KMS-11 (cell line): ENCODE data around the gene FOLH1.
"Not testable (repeated sequence)": the region's sequence is repeated elsewhere in the genome, so short reads cannot be mapped to it uniquely, and the experiment has no call there.

ENCODE experiments used
- H2AFZ ChIP-seq: fragments of 200-600 bp; sonication (generic); 2 replicates; pipeline ENCODE4 v1.6.1; 2016; ENCODE audit warnings: antibody characterized with exemption, mixed run types, low read depth
- H3K27ac ChIP-seq: fragments of 200-600 bp; sonication (generic); 2 replicates; pipeline ENCODE4 v1.6.1; 2016; ENCODE audit warnings: mild to moderate bottlenecking, mixed run types
- H3K27me3 ChIP-seq: fragments of 200-600 bp; sonication (generic); 2 replicates; pipeline ENCODE4 v1.6.1; 2017; ENCODE audit warnings: mild to moderate bottlenecking, low read depth, mixed run types, moderate library complexity; ENCODE audit not compliant: insufficient read depth
- H3K36me3 ChIP-seq: fragments of 200-600 bp; sonication (generic); 2 replicates; pipeline ENCODE4 v1.6.1; 2017; ENCODE audit warnings: mild to moderate bottlenecking, mixed run types; ENCODE audit not compliant: insufficient read depth
- H3K4me1 ChIP-seq: fragments of 200-600 bp; sonication (generic); 2 replicates; pipeline ENCODE4 v1.6.1; 2016; ENCODE audit warnings: mild to moderate bottlenecking, low read depth, mixed run types; ENCODE audit not compliant: poor library complexity, severe bottlenecking
- H3K4me2 ChIP-seq: fragments of 200-600 bp; sonication (generic); 2 replicates; pipeline ENCODE4 v1.7.0; 2016; ENCODE audit warnings: mild to moderate bottlenecking, mixed run types
- H3K4me3 ChIP-seq: fragments of 200-600 bp; sonication (generic); IDR thresholded peaks from 2 replicates; pipeline ENCODE4 v1.6.1; 2017; ENCODE audit warnings: low read depth, low read length, mixed read lengths; ENCODE audit not compliant: insufficient read depth
- H3K79me2 ChIP-seq: fragments of 200-600 bp; sonication (generic); 2 replicates; pipeline ENCODE4 v1.6.1; 2016; ENCODE audit warnings: low read depth, mixed run types; ENCODE audit not compliant: insufficient read depth
- H3K9ac ChIP-seq: fragments of 200-600 bp; sonication (generic); 2 replicates; pipeline ENCODE4 v1.6.1; 2016; ENCODE audit warnings: mild to moderate bottlenecking, mixed run types
- H4K20me1 ChIP-seq: fragments of 200-600 bp; sonication (generic); 2 replicates; pipeline ENCODE4 v1.6.1; 2016; ENCODE audit warnings: mild to moderate bottlenecking, mixed run types; ENCODE audit not compliant: insufficient read depth
- TF ChIP-seq, protein P1 (sequence below): fragments of 200-600 bp; sonication (generic); conservative IDR thresholded peaks from 2 replicates; pipeline ENCODE4 v1.6.1; 2017; ENCODE audit warnings: low read depth, mild to moderate bottlenecking, antibody characterized with exemption, low read length, moderate library complexity, mixed read lengths

Gene FOLH1

DNA sequence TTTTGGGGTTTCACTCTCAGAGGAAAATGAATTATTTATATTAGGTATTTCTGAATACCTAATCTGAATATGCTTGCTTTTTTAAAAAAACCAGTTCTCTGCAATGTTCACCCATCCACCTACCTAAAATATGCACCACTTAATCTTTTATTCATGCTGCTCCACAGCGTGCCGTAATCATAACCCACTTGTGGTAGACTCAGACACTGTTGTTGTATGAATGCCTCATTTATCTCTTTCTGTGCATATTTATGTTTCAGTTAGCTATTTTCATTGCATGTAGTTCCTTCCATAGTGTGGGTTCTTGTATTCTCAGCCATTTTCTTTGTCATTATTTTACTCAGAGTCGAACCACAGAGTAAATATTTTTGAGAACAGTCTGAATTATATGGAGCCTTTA lies 21.6 kb upstream of the FOLH1 start:
- not testable (repeated sequence) for H3K27ac ChIP-seq, H2AFZ ChIP-seq, H3K4me2 ChIP-seq, H3K36me3 ChIP-seq, H3K79me2 ChIP-seq, H3K27me3 ChIP-seq, H3K9ac ChIP-seq, H3K4me3 ChIP-seq, H3K4me1 ChIP-seq, H4K20me1 ChIP-seq

DNA sequence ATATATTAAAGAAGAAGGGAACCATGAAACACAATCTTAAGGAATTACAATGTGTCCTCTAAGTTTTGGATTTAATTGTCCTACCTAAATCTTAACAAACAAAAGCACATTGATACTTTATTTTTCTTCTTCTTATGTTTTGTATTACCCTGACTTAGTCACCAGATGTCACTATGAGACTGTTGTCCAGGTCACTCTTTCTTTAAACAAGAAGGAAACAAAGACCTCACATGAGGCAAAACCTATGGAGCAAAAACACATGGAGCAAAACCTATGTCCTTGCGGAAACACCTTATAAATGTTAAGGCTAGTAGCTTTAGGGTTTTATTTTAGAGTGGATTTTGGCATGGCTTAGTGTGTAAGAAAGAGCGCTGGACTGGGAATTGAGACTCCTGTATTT lies 20.7 kb upstream of the FOLH1 start:
- H3K4me2 ChIP-seq, H3K36me3 ChIP-seq, H4K20me1 ChIP-seq, H3K4me3 ChIP-seq, H3K27ac ChIP-seq, H3K79me2 ChIP-seq, H3K27me3 ChIP-seq, H2AFZ ChIP-seq, H3K4me1 ChIP-seq, H3K9ac ChIP-seq: not testable (repeated sequence)

DNA sequence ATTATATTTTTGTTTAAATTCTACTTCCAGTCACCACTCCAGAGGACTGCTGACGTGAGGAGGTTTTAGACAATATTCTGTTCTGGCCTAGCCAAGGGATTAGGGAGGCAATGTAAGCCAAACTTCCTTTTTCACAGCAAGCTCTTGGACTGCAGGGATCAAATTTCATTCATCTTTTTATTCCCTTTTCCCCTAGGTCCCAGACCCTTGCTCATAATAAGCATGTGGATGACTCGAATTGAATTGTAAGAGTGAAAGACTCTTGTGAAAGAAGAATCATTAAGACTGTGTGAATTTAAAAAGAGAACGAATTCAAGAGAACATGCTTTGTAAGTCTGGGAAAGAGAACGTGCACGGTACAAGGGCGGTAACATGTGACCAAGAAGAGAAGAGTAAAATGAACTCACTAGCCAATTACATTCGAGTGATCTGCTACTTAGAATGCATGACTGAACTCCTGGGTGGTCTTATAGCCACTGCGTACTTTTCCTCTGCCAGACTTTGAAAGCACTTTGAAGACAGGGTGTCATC lies 16.9 kb upstream of the FOLH1 start:
- not testable (repeated sequence) for H3K79me2 ChIP-seq, H3K27ac ChIP-seq, H2AFZ ChIP-seq, H3K36me3 ChIP-seq, H3K4me2 ChIP-seq, H4K20me1 ChIP-seq, H3K4me3 ChIP-seq, H3K9ac ChIP-seq, H3K4me1 ChIP-seq, H3K27me3 ChIP-seq

DNA sequence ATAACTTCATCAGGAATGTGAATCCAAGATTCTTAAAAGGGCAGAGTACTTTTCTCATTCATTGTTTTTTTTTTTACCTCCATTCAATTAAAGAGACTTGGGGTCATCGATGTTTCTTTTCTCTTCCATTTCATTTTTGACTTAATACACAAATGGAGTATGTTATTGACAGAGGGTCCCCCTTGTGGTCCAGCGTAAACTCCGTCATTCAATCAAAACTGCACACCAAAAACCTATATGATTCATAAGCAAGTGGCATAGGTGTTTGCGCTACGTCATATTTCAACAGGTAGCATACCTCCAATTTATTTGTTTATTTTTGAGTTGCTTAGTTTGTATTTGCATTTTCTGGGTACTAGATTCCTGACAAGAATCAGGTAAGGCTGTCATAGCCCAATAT lies 12.7 kb upstream of the FOLH1 start:
- Histone ChIP-seq H3K27me3 (no peaks in the 10 kb centered on the region), H2AFZ (no peak overlapping the region), H4K20me1 (no peaks in the 10 kb centered on the region), H3K9ac (no peak overlapping the region), H3K79me2 (no peaks in the 10 kb centered on the region), H3K27ac (no peak overlapping the region), H3K4me3 (no peak overlapping the region), H3K4me1 (no peaks in the 10 kb centered on the region), H3K36me3 (no peaks in the 10 kb centered on the region), H3K4me2 (no peak overlapping the region)
- TF ChIP-seq, protein P1, sequence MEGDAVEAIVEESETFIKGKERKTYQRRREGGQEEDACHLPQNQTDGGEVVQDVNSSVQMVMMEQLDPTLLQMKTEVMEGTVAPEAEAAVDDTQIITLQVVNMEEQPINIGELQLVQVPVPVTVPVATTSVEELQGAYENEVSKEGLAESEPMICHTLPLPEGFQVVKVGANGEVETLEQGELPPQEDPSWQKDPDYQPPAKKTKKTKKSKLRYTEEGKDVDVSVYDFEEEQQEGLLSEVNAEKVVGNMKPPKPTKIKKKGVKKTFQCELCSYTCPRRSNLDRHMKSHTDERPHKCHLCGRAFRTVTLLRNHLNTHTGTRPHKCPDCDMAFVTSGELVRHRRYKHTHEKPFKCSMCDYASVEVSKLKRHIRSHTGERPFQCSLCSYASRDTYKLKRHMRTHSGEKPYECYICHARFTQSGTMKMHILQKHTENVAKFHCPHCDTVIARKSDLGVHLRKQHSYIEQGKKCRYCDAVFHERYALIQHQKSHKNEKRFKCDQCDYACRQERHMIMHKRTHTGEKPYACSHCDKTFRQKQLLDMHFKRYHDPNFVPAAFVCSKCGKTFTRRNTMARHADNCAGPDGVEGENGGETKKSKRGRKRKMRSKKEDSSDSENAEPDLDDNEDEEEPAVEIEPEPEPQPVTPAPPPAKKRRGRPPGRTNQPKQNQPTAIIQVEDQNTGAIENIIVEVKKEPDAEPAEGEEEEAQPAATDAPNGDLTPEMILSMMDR: no peak

DNA sequence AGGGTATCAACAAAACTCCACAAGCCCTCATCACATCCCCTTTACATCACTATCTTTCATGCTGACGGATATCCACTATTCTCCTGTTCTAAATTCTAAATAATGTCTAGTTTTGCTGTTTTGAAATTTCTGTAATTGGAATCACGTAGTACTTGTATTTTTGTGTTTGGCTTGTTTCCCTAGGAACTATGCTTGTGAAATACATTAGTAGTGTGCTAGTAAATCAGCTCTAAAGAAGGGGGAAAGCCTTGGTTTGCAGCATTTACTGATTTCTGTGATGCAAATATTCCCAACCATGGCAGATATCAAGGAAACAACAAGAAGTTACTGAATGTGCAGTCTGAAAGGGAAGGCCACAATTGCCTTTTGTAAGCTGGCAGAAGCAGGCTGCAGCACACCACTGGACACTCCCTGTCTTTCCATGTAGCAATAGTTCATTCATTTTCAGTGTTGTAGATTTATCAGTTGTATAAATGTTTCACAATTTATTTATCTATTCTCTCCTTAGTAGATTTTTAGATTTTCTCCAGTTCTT lies 4.7 kb upstream of the FOLH1 start:
- no peaks in the 10 kb centered on the region for H3K27me3 ChIP-seq
- no peak overlapping the region for H2AFZ ChIP-seq
- H3K4me1 ChIP-seq: no peaks in the 10 kb centered on the region
- H3K4me3 ChIP-seq: no peak overlapping the region
- no peak overlapping the region for H3K27ac ChIP-seq
- H3K9ac ChIP-seq: no peak overlapping the region
- H4K20me1 ChIP-seq: no peaks in the 10 kb centered on the region
- no peak overlapping the region for H3K4me2 ChIP-seq
- no peaks in the 10 kb centered on the region for H3K36me3 ChIP-seq
- TF ChIP-seq, protein P1: no peak
- no peaks in the 10 kb centered on the region for H3K79me2 ChIP-seq

DNA sequence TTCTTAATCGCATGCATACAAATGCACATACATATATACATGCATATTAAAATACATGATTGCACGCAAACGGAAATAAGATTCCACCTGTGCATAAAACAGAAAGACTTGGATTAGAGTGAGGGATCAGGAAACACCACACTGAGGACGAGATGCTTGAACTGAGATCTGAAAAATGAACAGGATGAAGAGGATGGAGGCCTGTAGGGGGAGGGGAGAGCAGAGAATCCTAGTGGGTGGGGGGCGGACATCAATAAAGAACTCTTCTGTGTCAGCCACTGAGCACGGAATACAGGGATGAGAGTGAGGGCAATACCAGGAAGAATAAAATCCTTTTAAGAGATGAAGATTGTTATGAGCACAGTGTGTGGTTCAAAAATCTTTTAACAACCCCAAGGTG lies 1.4 kb downstream of the FOLH1 start:
- not testable (repeated sequence) for H3K4me3 ChIP-seq, H2AFZ ChIP-seq, H3K27me3 ChIP-seq, H3K9ac ChIP-seq, H3K79me2 ChIP-seq, H3K4me2 ChIP-seq, H3K27ac ChIP-seq, H4K20me1 ChIP-seq, H3K36me3 ChIP-seq, H3K4me1 ChIP-seq
